Keratinocyte (primary cell): ENCODE measurements around the gene SLC43A3.

Source experiments
- CTCF ChIP-seq, 3 experiments: IDR thresholded peaks in 1 of 3; conservative IDR thresholded peaks in 1 of 3; optimal IDR thresholded peaks in 1 of 3; 2 replicates in 2 of 3; 3 replicates in 1 of 3; pipeline versions ENCODE3 to v1.5.1; 2011; ENCODE audit warnings: low read length in 3 of 3, mild to moderate bottlenecking in 3 of 3, moderate library complexity in 2 of 3, control low read depth in 1 of 3, inconsistent platforms in 1 of 3; ENCODE audit not compliant: insufficient read depth in 2 of 3; ENCODE audit errors: extremely low read depth in 1 of 3
- EZH2 ChIP-seq: IDR thresholded peaks from one replicate; pipeline ENCODE4 v1.6.1; 2012; ENCODE audit warnings: inconsistent platforms, mild to moderate bottlenecking, low read length, moderate library complexity

- TF ChIP-seq CTCF (optimal IDR thresholded peaks at IDR 0.05 in 1 of 3, IDR thresholded peaks at IDR 0.05 in 1 of 3, conservative IDR thresholded peaks at IDR 0.05 in 1 of 3; ENCODE audit: extremely low read depth in 1 of 3, insufficient read depth in 2 of 3, low read length in 3 of 3) (no peak), EZH2 (no peak)
These were observed 5.9 kb downstream of the SLC43A3 start for GRCh38 chr11:57421066-57421465.
